Skeletal muscle satellite cell (primary cell): ENCODE measurements around the gene LCE5A.

Source experiments
- H3K27me3 ChIP-seq: 2 replicates; pipeline ENCODE4 v1.7.0; 2013; ENCODE audit warnings: low read length; ENCODE audit not compliant: control insufficient read depth, insufficient read depth
- H3K36me3 ChIP-seq: 2 replicates; pipeline ENCODE4 v1.7.0; 2013; ENCODE audit warnings: mild to moderate bottlenecking, control low read depth, low read length; ENCODE audit not compliant: insufficient read depth
- H3K4me1 ChIP-seq: 2 replicates; pipeline ENCODE4 v1.7.0; 2013; ENCODE audit warnings: low read length; ENCODE audit not compliant: control insufficient read depth, insufficient read depth
- H3K4me2 ChIP-seq: 2 replicates; pipeline ENCODE4 v1.7.0; 2013; ENCODE audit warnings: mild to moderate bottlenecking, low read length
- H3K4me3 ChIP-seq: 2 replicates; pipeline ENCODE4 v1.7.0; 2013; ENCODE audit warnings: low read length
- H3K9ac ChIP-seq: 2 replicates; pipeline ENCODE4 v1.7.0; 2013; ENCODE audit warnings: mild to moderate bottlenecking, low read depth, low read length, moderate library complexity
- H3K9me3 ChIP-seq: replicated peaks from 2 replicates; pipeline ENCODE4 v1.7.0; 2013; ENCODE audit warnings: mild to moderate bottlenecking, control low read depth, low read length

Gene LCE5A

GRCh38 chr1:152497273-152497672 lies 13.3 kb upstream of the LCE5A start:
- Histone ChIP-seq H3K9ac (no peak overlapping the region), H3K9me3 (no peaks in the 10 kb centered on the region), H3K4me2 (no peak overlapping the region), H3K27me3 (no peaks in the 10 kb centered on the region), H3K4me3 (no peak overlapping the region), H3K36me3 (no peaks in the 10 kb centered on the region), H3K4me1 (no peaks in the 10 kb centered on the region)

GRCh38 chr1:152501704-152502103 lies 8.9 kb upstream of the LCE5A start:
- no peak overlapping the region for H3K4me2 ChIP-seq
- H3K9me3 ChIP-seq = no peaks in the 10 kb centered on the region
- H3K36me3 ChIP-seq = no peaks in the 10 kb centered on the region
- no peaks in the 10 kb centered on the region for H3K4me1 ChIP-seq
- H3K27me3 ChIP-seq = no peaks in the 10 kb centered on the region
- H3K9ac ChIP-seq = no peak overlapping the region
- no peak overlapping the region for H3K4me3 ChIP-seq

GRCh38 chr1:152502496-152503180 lies 8.0 kb upstream of the LCE5A start:
- Histone ChIP-seq H3K4me2 (no peak overlapping the region), H3K9ac (no peak overlapping the region), H3K4me1 (no peaks in the 10 kb centered on the region), H3K27me3 (no peaks in the 10 kb centered on the region), H3K9me3 (no peaks in the 10 kb centered on the region), H3K36me3 (no peaks in the 10 kb centered on the region), H3K4me3 (no peak overlapping the region)

- no peaks in the 10 kb centered on the region for H3K4me1 ChIP-seq
- no peaks in the 10 kb centered on the region for H3K9me3 ChIP-seq
- H3K4me2 ChIP-seq = no peak overlapping the region
- peaks cover 8% of the 10 kb centered on the region for H3K27me3 ChIP-seq
- H3K9ac ChIP-seq = no peak overlapping the region
- H3K36me3 ChIP-seq = no peaks in the 10 kb centered on the region
- no peak overlapping the region for H3K4me3 ChIP-seq
Measured at GRCh38 chr1:152505083-152505482, 5.5 kb upstream of the LCE5A start.

- H3K9me3 ChIP-seq = no peaks in the 10 kb centered on the region
- H3K9ac ChIP-seq = no peak overlapping the region
- H3K27me3 ChIP-seq = peaks cover 16% of the 10 kb centered on the region
- H3K4me1 ChIP-seq = no peaks in the 10 kb centered on the region
- no peak overlapping the region for H3K4me3 ChIP-seq
- no peaks in the 10 kb centered on the region for H3K36me3 ChIP-seq
- H3K4me2 ChIP-seq = no peak overlapping the region
Measured at GRCh38 chr1:152506899-152507498, 3.6 kb upstream of the LCE5A start.

- no peak overlapping the region for H3K9ac ChIP-seq
- no peaks in the 10 kb centered on the region for H3K9me3 ChIP-seq
- H3K27me3 ChIP-seq = peaks cover 53% of the 10 kb centered on the region
- H3K4me2 ChIP-seq = no peak overlapping the region
- H3K4me1 ChIP-seq = peaks cover 3% of the 10 kb centered on the region
- H3K4me3 ChIP-seq = no peak overlapping the region
- H3K36me3 ChIP-seq = no peaks in the 10 kb centered on the region
Measured at GRCh38 chr1:152511596-152511995, 993 bp downstream of the LCE5A start.

GRCh38 chr1:152513081-152513480 lies 2.5 kb downstream of the LCE5A start:
- H3K27me3 ChIP-seq = peaks cover 53% of the 10 kb centered on the region
- H3K4me3 ChIP-seq = no peak overlapping the region
- H3K36me3 ChIP-seq = no peaks in the 10 kb centered on the region
- peaks cover 3% of the 10 kb centered on the region for H3K4me1 ChIP-seq
- H3K4me2 ChIP-seq = no peak overlapping the region
- no peaks in the 10 kb centered on the region for H3K9me3 ChIP-seq
- no peak overlapping the region for H3K9ac ChIP-seq

GRCh38 chr1:152514715-152515433 lies 4.3 kb downstream of the LCE5A start:
- Histone ChIP-seq H3K4me1 (peaks cover 3% of the 10 kb centered on the region), H3K4me2 (peak overlapping the region; percentile 66), H3K9ac (no peak overlapping the region), H3K4me3 (peak overlapping the region; percentile 34), H3K36me3 (no peaks in the 10 kb centered on the region), H3K9me3 (no peaks in the 10 kb centered on the region), H3K27me3 (peaks cover 51% of the 10 kb centered on the region)

GRCh38 chr1:152515434-152515783 lies 4.8 kb downstream of the LCE5A start:
- Histone ChIP-seq H3K9ac (no peak overlapping the region), H3K4me2 (peak overlapping the region; percentile 66), H3K27me3 (peaks cover 51% of the 10 kb centered on the region), H3K9me3 (no peaks in the 10 kb centered on the region), H3K36me3 (no peaks in the 10 kb centered on the region), H3K4me1 (peaks cover 3% of the 10 kb centered on the region), H3K4me3 (peak overlapping the region; percentile 34)

- no peak overlapping the region for H3K4me3 ChIP-seq
- H3K9ac ChIP-seq = no peak overlapping the region
- no peak overlapping the region for H3K4me2 ChIP-seq
- peaks cover 49% of the 10 kb centered on the region for H3K27me3 ChIP-seq
- no peaks in the 10 kb centered on the region for H3K9me3 ChIP-seq
- peaks cover 3% of the 10 kb centered on the region for H3K4me1 ChIP-seq
- H3K36me3 ChIP-seq = no peaks in the 10 kb centered on the region
Measured at GRCh38 chr1:152516082-152516481, 5.5 kb downstream of the LCE5A start.

- H3K4me1 ChIP-seq = peaks cover 3% of the 10 kb centered on the region
- no peak overlapping the region for H3K9ac ChIP-seq
- H3K27me3 ChIP-seq = peaks cover 46% of the 10 kb centered on the region
- no peaks in the 10 kb centered on the region for H3K36me3 ChIP-seq
- no peaks in the 10 kb centered on the region for H3K9me3 ChIP-seq
- H3K4me2 ChIP-seq = no peak overlapping the region
- no peak overlapping the region for H3K4me3 ChIP-seq
Measured at GRCh38 chr1:152517237-152517811, 6.7 kb downstream of the LCE5A start.
